GM12891 (cell line): ENCODE measurements around the gene PDZD7.

ENCODE experiments used
- POLR2A ChIP-seq: IDR thresholded peaks from 2 replicates; pipeline ENCODE4 v1.6.1; 2011; ENCODE audit warnings: low read depth, low read length, control low read depth
- POU2F2 ChIP-seq: IDR thresholded peaks from 2 replicates; pipeline ENCODE4 v1.6.1; 2011; ENCODE audit warnings: low read depth, mild to moderate bottlenecking, control low read depth, low read length, moderate library complexity
- TAF1 ChIP-seq: IDR thresholded peaks from 2 replicates; pipeline ENCODE4 v1.6.1; 2011; ENCODE audit warnings: low read depth, low read length, control low read depth

DNA sequence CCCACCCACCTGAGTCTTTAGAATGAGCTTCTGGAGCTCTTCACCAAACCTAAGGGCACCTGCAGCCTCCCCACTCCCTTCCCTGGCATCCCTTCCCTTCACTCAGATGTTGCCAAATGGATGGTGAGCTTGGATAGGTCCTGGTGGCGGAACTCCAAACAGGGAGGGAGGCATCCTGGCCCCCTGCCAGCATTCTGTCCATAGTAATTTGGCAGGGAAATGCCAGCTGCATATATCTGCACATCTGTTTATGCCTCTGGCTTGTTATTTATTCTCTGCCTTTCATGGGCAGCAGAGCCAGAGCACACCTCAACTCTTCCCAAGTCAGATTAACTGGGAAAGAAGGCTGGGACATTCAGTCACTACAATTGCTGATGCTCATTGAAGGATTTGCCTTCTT is 48.9 kb upstream of the PDZD7 start:
- TF ChIP-seq POLR2A (no peak), TAF1 (no peak), POU2F2 (no peak)
